Measurements from ENCODE around the gene TBXT. TPM values are rescaled to one million over a fixed set of nuclear protein-coding genes. Genes with fewer than 3 reads are reported as not detected.

The TBXT gene
- total and polyA plus RNA-seq, 2 of the 8 experiments (the other 6 are each of a cell fraction or from before 2014, with no cell fraction given): 0.18 to 0.24 TPM

DNA sequence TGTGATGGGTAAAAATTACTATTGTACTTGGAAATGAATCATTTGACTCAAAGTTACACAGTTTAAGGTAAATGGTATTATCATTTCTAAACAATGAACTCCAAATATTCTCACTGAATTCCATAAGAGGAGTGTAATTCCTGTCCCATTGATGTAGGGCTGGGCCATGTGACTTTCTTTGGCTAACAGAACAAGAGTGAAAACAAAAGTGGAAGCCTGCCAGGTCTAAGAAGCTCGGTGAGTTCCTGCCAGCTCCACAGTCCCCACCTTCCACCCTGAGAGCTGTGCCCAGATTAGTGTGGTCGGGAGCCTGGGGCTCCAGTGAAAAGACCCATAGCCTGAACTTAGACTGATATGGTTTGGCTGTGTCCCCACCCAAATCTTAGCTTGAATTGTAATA is 24.6 kb downstream of the TBXT start:
- CTCF ChIA-PET (ENCODE audit: partially characterized antibody): interaction anchor here (6.8 kb wide), 1 partner anchor 13 kb away, joined by 30 read pairs; no protein-coding TSS in a partner anchor
- no peak overlapping the region for H2BK15ac ChIP-seq (ENCODE audit: low read length)
- no peak overlapping the region for H4K5ac ChIP-seq (ENCODE audit: insufficient read length, low read depth, low read length)
- no peak overlapping the region for H4K8ac ChIP-seq (ENCODE audit: extremely low read depth, insufficient read depth, low read length)
- no peak overlapping the region for H2BK120ac ChIP-seq (replicated peaks; ENCODE audit: low read depth, low read length)
- no peak overlapping the region for H3K9ac ChIP-seq (replicated peaks in 1 of 4; ENCODE audit: extremely low read depth in 1 of 4, low read depth in 3 of 4, low read length in 3 of 4)
- WGBS, 2 experiments (ENCODE audit: extremely low coverage in 1 of 2, insufficient coverage in 1 of 2, insufficient read length in 1 of 2, insufficient replicate concordance in 2 of 2, low coverage in 1 of 2, low lambda C conversion rate in 2 of 2, missing lambda C conversion rate in 1 of 2): 88% methylated on average over 2 of the region's 2 CpGs; no CpG with 5 or more reads in 1 of the 2 experiments
- H2BK20ac ChIP-seq (ENCODE audit: low read length): 0 out of 2 replicates have a peak overlapping the region, but pooled peaks have one; percentile 75
- H3K56ac ChIP-seq (replicated peaks; ENCODE audit: insufficient read length, low read depth, low read length): no peak overlapping the region
- H3K79me1 ChIP-seq (ENCODE audit: low read depth, low read length): no peaks in the 10 kb centered on the region
- no peaks in the 10 kb centered on the region; a peak in 1 of 7 replicates for H3K27me3 ChIP-seq (replicated peaks in 1 of 4; ENCODE audit: control insufficient read depth in 3 of 4, extremely low read depth in 1 of 4, insufficient read depth in 3 of 4, low read length in 3 of 4)
- POLR2A ChIA-PET (ENCODE audit: partially characterized antibody): no interaction called here
- FAIRE-seq (no peak), DNase-seq (ENCODE audit: low read depth in 1 of 2, low spot score in 2 of 2) (no peak)
- no peaks in the 10 kb centered on the region for H3K36me3 ChIP-seq (ENCODE audit: control insufficient read depth in 2 of 4, insufficient read depth in 4 of 4, low read length in 3 of 4)
- no peak overlapping the region for H4K91ac ChIP-seq (replicated peaks; ENCODE audit: insufficient read length, low read length)
- no peak overlapping the region for H2AK5ac ChIP-seq (ENCODE audit: low read depth, low read length)
- TF ChIP-seq BCL11A (IDR thresholded peaks at IDR 0.05; ENCODE audit: low read depth in 2 of 2, low read length in 2 of 2) (no peak), CBX5 (IDR thresholded peaks at IDR 0.05; ENCODE audit: low read depth, low read length) (no peak), YY1 (IDR thresholded peaks at IDR 0.05; ENCODE audit: low read depth, low read length) (no peak), KDM5A (IDR thresholded peaks at IDR 0.05; ENCODE audit: low read length) (no peak)
- H2AFZ ChIP-seq (ENCODE audit: low read length): 0 out of 2 replicates have a peak overlapping the region, but pooled peaks have one; percentile 29
- no peaks in the 10 kb centered on the region for H4K20me1 ChIP-seq (replicated peaks in 1 of 2; ENCODE audit: control insufficient read depth in 1 of 2, insufficient read depth in 2 of 2, low read length in 2 of 2)
- no peak overlapping the region for H3K18ac ChIP-seq (ENCODE audit: extremely low read depth, low read length)
- H3K4me1 ChIP-seq (replicated peaks in 1 of 4; ENCODE audit: control insufficient read depth in 3 of 4, insufficient read depth in 4 of 4, low read length in 3 of 4): no peaks in the 10 kb centered on the region; a peak in 1 of 7 replicates
- H3K79me2 ChIP-seq (ENCODE audit: control insufficient read depth in 1 of 2, insufficient read depth in 2 of 2, low read length in 2 of 2): no peaks in the 10 kb centered on the region
- no peak overlapping the region for H2BK5ac ChIP-seq (ENCODE audit: low read depth, low read length)
- H3K23ac ChIP-seq (ENCODE audit: insufficient read length): no peak overlapping the region
- no peak overlapping the region for H3K27ac ChIP-seq (ENCODE audit: low read depth, low read length)
- no peaks in the 10 kb centered on the region for H3K23me2 ChIP-seq (ENCODE audit: low read depth, low read length)
- H3K14ac ChIP-seq (ENCODE audit: insufficient read length): no peak overlapping the region
- H2BK12ac ChIP-seq (ENCODE audit: low read depth, low read length): no peak overlapping the region
- no peaks in the 10 kb centered on the region for H3K9me3 ChIP-seq (ENCODE audit: insufficient read depth in 2 of 2, low read depth in 1 of 2, low read length in 1 of 2)
- no peak overlapping the region for H3K4me2 ChIP-seq (ENCODE audit: insufficient read depth in 1 of 2, low read depth in 2 of 2, low read length in 2 of 2)
- H3K4ac ChIP-seq (replicated peaks; ENCODE audit: insufficient read length, low read depth, low read length): no peak overlapping the region
- no peak overlapping the region for H3K4me3 ChIP-seq (ENCODE audit: extremely low read depth in 1 of 4, insufficient read depth in 2 of 4, low read depth in 3 of 4, low read length in 4 of 4)

Measured in H1 (cell line).